Gastrocnemius medialis (tissue), 4 donors: Measurements from ENCODE around the gene CNGB1. TPM values are rescaled to one million over a fixed set of nuclear protein-coding genes. Genes with fewer than 3 reads are reported as not detected.
A peak's percentile ranks its signal among the peaks of the same experiment; 100 is the strongest.

Experiments used
- ATAC-seq, 2 donors: fragments of 150-250 bp; one replicate each; pipeline ENCODE4 v1.9.1; 2016
- DNase-seq, 2 donors: peaks; one replicate each; pipeline ENCODE4 v3.0.0-alpha.2; 2019
- H3K27ac ChIP-seq, 4 donors: fragments of 200-600 bp; sonication (generic); 1 replicate in 1 of 4; 2 replicates in 3 of 4; pipeline ENCODE4 v1.5.1; 2016 to 2018; ENCODE audit warnings: mild to moderate bottlenecking in 2 of 4, moderate library complexity in 1 of 4
- H3K27me3 ChIP-seq, 3 donors: fragments of 200-600 bp; sonication (generic) in 2 of 3; 1 replicate in 1 of 3; 2 replicates in 2 of 3; pipeline versions ENCODE4 v1.5.1 to v1.6.0; 2016 to 2019; ENCODE audit warnings: mild to moderate bottlenecking in 1 of 3, moderate library complexity in 1 of 3
- H3K36me3 ChIP-seq, 2 donors: fragments of 200-600 bp; sonication (generic) in 1 of 2; one replicate each; pipeline ENCODE4 v1.5.1; 2017 to 2018
- H3K4me1 ChIP-seq, 2 donors: fragments of 200-600 bp; sonication (generic) in 1 of 2; one replicate each; pipeline ENCODE4 v1.5.1; 2016 to 2017; ENCODE audit warnings: mild to moderate bottlenecking in 2 of 2
- H3K4me3 ChIP-seq, 4 donors: fragments of 200-600 bp; sonication (generic) in 3 of 4; 1 replicate in 1 of 4; 2 replicates in 3 of 4; pipeline ENCODE4 v1.5.1; 2016 to 2019; ENCODE audit warnings: mild to moderate bottlenecking in 2 of 4
- H3K9me3 ChIP-seq, 3 donors: fragments of 200-600 bp; sonication (generic) in 2 of 3; 1 replicate in 1 of 3; 2 replicates in 2 of 3; pipeline ENCODE4 v1.5.1; 2016 to 2019
- POLR2A ChIP-seq, 2 donors: fragments of 450-650 bp; IDR thresholded peaks; one replicate each; pipeline ENCODE4 v1.6.1; 2017; ENCODE audit warnings: antibody characterized with exemption in 2 of 2, mild to moderate bottlenecking in 2 of 2, moderate library complexity in 2 of 2
- in situ Hi-C, 4 donors: fragments of 200-750 bp; cut with MboI; loops; one replicate each; pipeline versions ENCODE4 v1.15.0 to v1.8.0; 2017; ENCODE audit warnings: low sequenced_read_pairs in 4 of 4
- intact Hi-C: fragments of 100-400 bp; cut with DNase I; formaldehyde crosslinking; loops from one replicate; pipeline ENCODE4 v1.15.1; 2023; ENCODE audit warnings: low total_unique reads
- total RNA-seq, 4 donors: library from RNA; depleted of rRNA; stranded (reverse); fragments of >200 nt; gene quantifications; one replicate each; pipeline versions ENCODE4 v1.1.0 to v1.2.3, GENCODE V29; 2016
- TF ChIP-seq, protein P1 (sequence below), 5 experiments: fragments of 450-650 bp in 3 of 5; fragments of 200-600 bp in 2 of 5; sonication (generic) in 2 of 5; IDR thresholded peaks in 4 of 5; conservative IDR thresholded peaks in 1 of 5; 1 replicate in 4 of 5; 2 replicates in 1 of 5; pipeline ENCODE4 v1.5.1; 2016 to 2019; ENCODE audit warnings: antibody characterized with exemption in 5 of 5, mild to moderate bottlenecking in 3 of 5, moderate library complexity in 3 of 5

The CNGB1 gene
- total RNA-seq, 4 donors from 2014 or later = not detected

DNA sequence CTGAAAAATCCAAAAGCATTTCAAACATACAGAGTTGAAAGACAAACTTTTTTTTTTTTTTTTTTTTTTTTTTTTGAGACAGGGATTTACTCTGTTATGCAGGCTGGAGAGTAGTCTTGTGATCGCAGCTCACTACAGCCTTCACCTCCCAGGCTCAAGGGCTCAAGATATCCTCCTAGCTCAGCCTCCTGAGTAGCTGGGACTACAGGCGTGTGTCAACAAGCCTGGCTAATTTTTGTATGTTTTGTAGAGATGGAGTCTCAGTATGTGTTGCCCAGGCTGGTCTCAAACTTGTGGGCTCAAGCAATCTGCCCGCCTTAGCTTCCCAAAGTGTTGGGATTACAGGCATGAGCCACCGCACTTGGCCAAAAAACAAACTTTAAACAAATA is 104.4 kb downstream of the CNGB1 start:
- in situ Hi-C loops = loop anchor here in 2 of 4 donors (5.0 to 25.0 kb wide), 3 partner anchors 89 to 279 kb away; no protein-coding TSS in a partner anchor
- intact Hi-C loops = no loop called here
- no peak overlapping the region for H3K27ac ChIP-seq
- DNase-seq (no peak), ATAC-seq (no peak)
- H3K4me3 ChIP-seq = no peak overlapping the region
- peaks cover 0 to 8% of the 10 kb centered on the region in 2 donors for H3K4me1 ChIP-seq
- no peak for TF ChIP-seq POLR2A (IDR thresholded peaks at IDR 0.05)
- TF ChIP-seq, protein P1, sequence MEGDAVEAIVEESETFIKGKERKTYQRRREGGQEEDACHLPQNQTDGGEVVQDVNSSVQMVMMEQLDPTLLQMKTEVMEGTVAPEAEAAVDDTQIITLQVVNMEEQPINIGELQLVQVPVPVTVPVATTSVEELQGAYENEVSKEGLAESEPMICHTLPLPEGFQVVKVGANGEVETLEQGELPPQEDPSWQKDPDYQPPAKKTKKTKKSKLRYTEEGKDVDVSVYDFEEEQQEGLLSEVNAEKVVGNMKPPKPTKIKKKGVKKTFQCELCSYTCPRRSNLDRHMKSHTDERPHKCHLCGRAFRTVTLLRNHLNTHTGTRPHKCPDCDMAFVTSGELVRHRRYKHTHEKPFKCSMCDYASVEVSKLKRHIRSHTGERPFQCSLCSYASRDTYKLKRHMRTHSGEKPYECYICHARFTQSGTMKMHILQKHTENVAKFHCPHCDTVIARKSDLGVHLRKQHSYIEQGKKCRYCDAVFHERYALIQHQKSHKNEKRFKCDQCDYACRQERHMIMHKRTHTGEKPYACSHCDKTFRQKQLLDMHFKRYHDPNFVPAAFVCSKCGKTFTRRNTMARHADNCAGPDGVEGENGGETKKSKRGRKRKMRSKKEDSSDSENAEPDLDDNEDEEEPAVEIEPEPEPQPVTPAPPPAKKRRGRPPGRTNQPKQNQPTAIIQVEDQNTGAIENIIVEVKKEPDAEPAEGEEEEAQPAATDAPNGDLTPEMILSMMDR (IDR thresholded peaks at IDR 0.05 in 4 of 5, conservative IDR thresholded peaks at IDR 0.05 in 1 of 5) = no peak
- no peaks in the 10 kb centered on the region for H3K27me3 ChIP-seq
- no peaks in the 10 kb centered on the region for H3K36me3 ChIP-seq
- no peaks in the 10 kb centered on the region for H3K9me3 ChIP-seq

DNA sequence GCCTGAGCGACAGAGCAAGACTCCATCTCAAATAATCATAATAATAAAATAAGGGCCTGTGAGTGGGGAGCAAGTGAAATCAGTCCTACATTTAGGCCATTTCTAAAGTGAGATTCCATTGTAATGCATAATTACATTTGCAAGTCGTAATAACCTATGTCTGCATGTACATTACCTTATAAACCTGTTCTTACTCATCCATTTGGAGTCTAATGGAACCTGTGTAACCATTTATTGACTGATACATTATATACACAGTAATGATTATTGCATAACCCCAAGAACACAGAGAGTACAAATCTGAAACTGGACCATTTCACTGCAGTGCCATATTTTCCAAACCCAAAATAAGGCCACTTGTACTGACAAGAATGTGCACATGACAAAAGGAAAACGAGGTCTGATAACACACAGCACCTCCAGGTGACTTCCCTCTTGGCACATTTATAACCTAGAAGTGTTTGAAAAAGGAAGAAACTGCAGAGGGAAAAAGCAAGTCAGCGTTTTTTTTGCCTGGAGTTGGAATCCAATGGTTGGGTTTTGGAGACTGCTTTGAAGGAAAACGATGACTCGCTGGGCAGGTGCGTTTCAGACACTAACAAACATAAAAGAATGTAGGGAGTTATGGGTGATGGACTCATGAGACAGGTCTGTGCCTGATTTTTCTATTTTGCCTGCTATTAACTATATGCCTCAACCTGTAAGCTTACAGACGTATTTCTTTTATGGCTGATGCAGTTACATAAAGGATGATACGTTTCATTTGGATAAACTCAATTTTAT is 105.0 kb downstream of the CNGB1 start:
- no peak overlapping the region for H3K4me3 ChIP-seq
- H3K27ac ChIP-seq = no peak overlapping the region
- H3K9me3 ChIP-seq = no peaks in the 10 kb centered on the region
- in situ Hi-C loops (loop anchor here in 2 of 4 donors (5.0 to 25.0 kb wide), 3 partner anchors 89 to 279 kb away; no protein-coding TSS in a partner anchor), intact Hi-C loops (no loop called here)
- DNase-seq (no peak), ATAC-seq (no peak)
- H3K36me3 ChIP-seq = no peaks in the 10 kb centered on the region
- no peak for TF ChIP-seq POLR2A (IDR thresholded peaks at IDR 0.05)
- H3K4me1 ChIP-seq = peaks cover 0 to 8% of the 10 kb centered on the region in 2 donors
- no peaks in the 10 kb centered on the region for H3K27me3 ChIP-seq

DNA sequence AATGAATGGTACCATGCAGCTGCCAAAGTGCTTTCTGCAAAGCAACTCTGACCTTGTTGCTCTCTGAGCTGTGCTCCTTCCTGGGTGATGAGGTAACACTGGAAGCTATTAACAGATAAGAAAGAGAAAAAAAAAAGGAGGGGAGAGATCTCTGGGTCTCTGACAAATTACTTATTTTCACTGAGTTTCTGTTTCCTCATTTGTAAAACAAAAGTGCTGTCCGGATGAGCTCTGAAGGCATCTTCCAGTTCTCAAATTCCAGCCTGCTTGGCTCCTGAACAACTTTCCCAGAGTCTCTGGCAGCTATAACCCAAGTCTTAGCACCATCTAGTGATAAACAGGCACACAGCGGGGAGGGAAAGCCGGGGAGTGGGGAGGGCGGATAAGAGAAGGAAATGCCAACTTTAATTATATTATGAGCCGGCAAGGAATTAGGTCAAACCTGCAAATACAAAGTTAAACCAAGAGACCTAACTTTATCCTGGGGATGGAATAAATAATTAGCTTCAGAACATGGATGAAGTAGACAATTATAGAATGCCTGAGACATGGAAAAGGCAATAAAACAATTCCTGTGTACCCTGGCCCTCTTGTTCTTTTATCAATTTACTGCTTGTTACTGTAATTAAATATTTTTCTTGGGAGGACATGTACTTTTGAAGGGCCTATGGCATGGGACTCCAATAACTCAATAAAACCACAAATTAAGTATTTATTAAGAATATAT is 107.3 kb downstream of the CNGB1 start:
- intact Hi-C loops (loop anchor here (1.0 to 2.0 kb wide), 3 partner anchors 61 to 106 kb away; partner anchors contain the start of gene KIFC3), in situ Hi-C loops (loop anchor here in 3 of 4 donors (5.0 to 25.0 kb wide), 4 partner anchors 86 to 276 kb away; no protein-coding TSS in a partner anchor)
- Histone ChIP-seq H3K4me1 (peaks cover 0 to 8% of the 10 kb centered on the region in 2 donors), H3K9me3 (no peaks in the 10 kb centered on the region), H3K27me3 (no peaks in the 10 kb centered on the region), H3K4me3 (no peak overlapping the region), H3K27ac (no peak overlapping the region), H3K36me3 (no peaks in the 10 kb centered on the region)
- DNase-seq = peak; percentile 38 to 64
- peak; percentile 99 to 100 for ATAC-seq
- no peak for TF ChIP-seq POLR2A (IDR thresholded peaks at IDR 0.05)
- TF ChIP-seq, protein P1 (IDR thresholded peaks at IDR 0.05 in 4 of 5, conservative IDR thresholded peaks at IDR 0.05 in 1 of 5) = peak; percentile 31 to 75 (median 64)

DNA sequence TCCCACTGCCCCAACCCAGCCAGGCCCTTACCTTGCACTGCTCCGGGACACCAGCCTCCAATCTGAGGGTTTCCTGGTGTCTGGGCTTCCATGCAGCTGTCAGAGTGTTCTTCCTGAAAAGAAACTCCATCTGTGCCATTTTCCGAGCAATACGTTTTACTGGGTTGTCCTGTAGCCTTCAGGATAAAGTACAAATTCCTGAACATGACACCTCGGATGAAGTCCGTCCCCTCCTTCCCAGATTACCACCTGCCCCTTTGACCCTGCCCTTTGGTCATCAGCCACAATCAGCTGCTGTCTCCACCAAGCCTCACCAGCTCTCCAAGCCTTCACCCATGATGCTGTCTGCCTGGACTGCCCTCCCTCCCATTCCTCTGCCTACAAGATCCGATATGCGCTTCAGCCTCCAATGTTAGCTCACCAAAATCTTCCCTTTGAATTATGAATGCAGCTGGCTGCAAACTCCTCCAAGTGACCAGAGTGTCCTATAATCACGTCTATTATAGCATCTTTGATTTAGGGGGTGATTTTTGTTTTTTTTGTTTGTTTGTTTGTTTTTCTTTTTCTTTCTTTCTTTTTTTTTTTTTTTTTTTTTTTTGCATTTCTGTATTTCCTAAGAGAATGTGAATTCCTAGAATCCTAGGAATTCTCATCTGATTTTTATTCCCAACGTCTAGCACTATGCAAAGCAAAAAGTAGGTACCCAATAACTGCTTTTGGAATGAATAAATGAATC is 108.1 kb downstream of the CNGB1 start:
- Histone ChIP-seq H3K36me3 (no peaks in the 10 kb centered on the region), H3K9me3 (no peaks in the 10 kb centered on the region), H3K4me3 (no peak overlapping the region), H3K4me1 (peaks cover 0 to 8% of the 10 kb centered on the region in 2 donors), H3K27ac (no peak overlapping the region), H3K27me3 (no peaks in the 10 kb centered on the region)
- TF ChIP-seq POLR2A (IDR thresholded peaks at IDR 0.05) = no peak
- TF ChIP-seq, protein P1 (IDR thresholded peaks at IDR 0.05 in 4 of 5, conservative IDR thresholded peaks at IDR 0.05 in 1 of 5) = no peak
- no peak for DNase-seq
- ATAC-seq = no peak
- intact Hi-C loops = loop anchor here (1.0 to 2.0 kb wide), 3 partner anchors 60 to 106 kb away; partner anchors contain the start of gene KIFC3
- in situ Hi-C loops = loop anchor here in 3 of 4 donors (5.0 to 25.0 kb wide), 4 partner anchors 86 to 276 kb away; no protein-coding TSS in a partner anchor
